ENCODE measurements around the gene CCDC63.
"Not testable (repeated sequence)": the region's sequence is repeated elsewhere in the genome, so short reads cannot be mapped to it uniquely, and the experiment has no call there.

The CCDC63 gene

GRCh38 chr12:110934093-110934852 lies 87.5 kb downstream of the CCDC63 start:
- DNase-seq (ENCODE audit: low read depth, low spot score), result no peak
- no peak overlapping the region for H3K4me3 ChIP-seq (ENCODE audit: low read length)

GRCh38 chr12:110935588-110935987 lies 88.8 kb downstream of the CCDC63 start:
- no peak for DNase-seq (ENCODE audit: low read depth, low spot score)
- H3K4me3 ChIP-seq (ENCODE audit: low read length), result no peak overlapping the region

- no peak for DNase-seq (ENCODE audit: low read depth, low spot score)
Measured at GRCh38 chr12:110936367-110937103, 89.7 kb downstream of the CCDC63 start.

GRCh38 chr12:110937104-110937641 lies 90.4 kb downstream of the CCDC63 start:
- DNase-seq (ENCODE audit: low read depth, low spot score), result peak; percentile 19
- no peak overlapping the region for H3K4me3 ChIP-seq (ENCODE audit: low read length)

More at GRCh38 chr12:110936367-110937103, 89.7 kb downstream of the CCDC63 start:
- no peak overlapping the region for H3K4me3 ChIP-seq (ENCODE audit: low read length)

- no peak overlapping the region for H3K4me3 ChIP-seq (ENCODE audit: low read length)
- no peak for DNase-seq (ENCODE audit: low read depth, low spot score)
Measured at GRCh38 chr12:110940296-110940695, 93.5 kb downstream of the CCDC63 start.

GRCh38 chr12:110940933-110941332 lies 94.1 kb downstream of the CCDC63 start:
- no peak overlapping the region for H3K4me3 ChIP-seq (ENCODE audit: low read length)
- DNase-seq (ENCODE audit: low read depth, low spot score), result no peak

GRCh38 chr12:110941391-110941790 lies 94.6 kb downstream of the CCDC63 start:
- DNase-seq (ENCODE audit: low read depth, low spot score), result no peak
- no peak overlapping the region for H3K4me3 ChIP-seq (ENCODE audit: low read length)

GRCh38 chr12:110943373-110943772 lies 96.6 kb downstream of the CCDC63 start:
- no peak overlapping the region for H3K4me3 ChIP-seq (ENCODE audit: low read length)
- DNase-seq (ENCODE audit: low read depth, low spot score), result no peak

- DNase-seq (ENCODE audit: low read depth, low spot score), result no peak
- no peak overlapping the region for H3K4me3 ChIP-seq (ENCODE audit: low read length)
Measured at GRCh38 chr12:110948041-110948440, 101.3 kb downstream of the CCDC63 start.

- DNase-seq (ENCODE audit: low read depth, low spot score); H3K4me3 ChIP-seq (ENCODE audit: low read length): not testable (repeated sequence)
Measured at GRCh38 chr12:110950466-110950865, 103.7 kb downstream of the CCDC63 start.

GRCh38 chr12:110950867-110951266 lies 104.1 kb downstream of the CCDC63 start:
- not testable (repeated sequence) for H3K4me3 ChIP-seq (ENCODE audit: low read length); DNase-seq (ENCODE audit: low read depth, low spot score)

Data from Jurkat, Clone E6-1 (cell line).